ENCODE measurements around the gene TFF1. TPM values are rescaled to one million over a fixed set of nuclear protein-coding genes. Genes with fewer than 3 reads are reported as not detected.

The TFF1 gene
- total and polyA plus RNA-seq, 2 of the 4 experiments (the other 2 are of a cell fraction) = not detected

- intact Hi-C loops (cut with micrococcal nuclease) = no loop called here
- ChIA-PET POLR2A (ENCODE audit: unreplicated experiment) (no interaction called here), CTCF (no interaction called here)
- H4K8ac ChIP-seq (ENCODE audit: low read depth in 2 of 2, low read length in 2 of 2) = no peak overlapping the region
- no peaks in the 10 kb centered on the region for H3K9me1 ChIP-seq (ENCODE audit: insufficient read depth, low read length)
- H4K20me1 ChIP-seq (ENCODE audit: insufficient read depth, low read length) = no peaks in the 10 kb centered on the region; the same call in 1 of the 2 replicates
- no peak overlapping the region for H2BK20ac ChIP-seq (ENCODE audit: low read depth, low read length)
- no peak overlapping the region for H2BK120ac ChIP-seq (ENCODE audit: low read depth, low read length)
- in situ Hi-C loops (cut with MboI; ENCODE audit: low sequenced_read_pairs) = no loop called here
- H2AK5ac ChIP-seq (ENCODE audit: low read depth, low read length) = no peak overlapping the region
- WGBS, 2 experiments (ENCODE audit: extremely low coverage in 2 of 2, insufficient read length in 1 of 2) = 68% methylated on average over 4 of the region's 8 CpGs; no CpG with 5 or more reads in 1 of the 2 experiments
- H3K9me3 ChIP-seq (ENCODE audit: control insufficient read depth, insufficient read depth, low read length) = no peaks in the 10 kb centered on the region
- no peak overlapping the region for H3K14ac ChIP-seq (replicated peaks; ENCODE audit: low read depth, low read length)
- TF ChIP-seq MAFK (IDR thresholded peaks at IDR 0.05; ENCODE audit: low read depth, low read length) = no peak
- TF ChIP-seq RAD21 (IDR thresholded peaks at IDR 0.05; ENCODE audit: low read length) = no peak
- no peak for TF ChIP-seq SMC3 (IDR thresholded peaks at IDR 0.05; ENCODE audit: low read depth, low read length)
- no peak for TF ChIP-seq CEBPB (IDR thresholded peaks at IDR 0.05; ENCODE audit: low read depth, low read length)
- no peak for TF ChIP-seq BHLHE40 (IDR thresholded peaks at IDR 0.05; ENCODE audit: low read depth, low read length)
- TF ChIP-seq POLR2A (IDR thresholded peaks at IDR 0.05; ENCODE audit: low read depth, low read length) = no peak
- no peak for TF ChIP-seq MXI1 (IDR thresholded peaks at IDR 0.05; ENCODE audit: borderline replicate concordance, low read depth, low read length)
- TF ChIP-seq RFX5 (IDR thresholded peaks at IDR 0.05; ENCODE audit: low read depth, low read length) = no peak
- TF ChIP-seq USF2 (IDR thresholded peaks at IDR 0.05; ENCODE audit: low read depth, low read length) = no peak
- TF ChIP-seq CTCF (conservative IDR thresholded peaks at IDR 0.05; ENCODE audit: low read depth, low read length) = no peak
- TF ChIP-seq RCOR1 (IDR thresholded peaks at IDR 0.05; ENCODE audit: insufficient replicate concordance, low read length) = no peak
- dilution Hi-C loops (cut with HindIII; ENCODE audit: low sequenced_read_pairs, unreplicated experiment) = no loop called here
- H3K4me1 ChIP-seq (ENCODE audit: control insufficient read depth, insufficient read depth, low read length) = no peaks in the 10 kb centered on the region
- H2BK5ac ChIP-seq (ENCODE audit: low read depth, low read length, poor library complexity, severe bottlenecking) = no peak overlapping the region
- no peak overlapping the region for H2AFZ ChIP-seq (replicated peaks; ENCODE audit: low read length, poor library complexity)
- H3K56ac ChIP-seq (ENCODE audit: extremely low read depth, insufficient read depth, low read length) = no peak overlapping the region
- H3K18ac ChIP-seq (ENCODE audit: low read depth, low read length) = no peak overlapping the region
- H3K79me1 ChIP-seq (ENCODE audit: low read depth in 1 of 2, low read length in 2 of 2) = no peaks in the 10 kb centered on the region
- no peak overlapping the region for H3K23ac ChIP-seq (ENCODE audit: low read depth, low read length)
- peaks cover 44% of the 10 kb centered on the region for H3K27me3 ChIP-seq (ENCODE audit: control insufficient read depth, insufficient read depth, low read length)
- no peak overlapping the region for H4K91ac ChIP-seq (ENCODE audit: insufficient read depth, low read depth, low read length)
- H3K4me2 ChIP-seq (ENCODE audit: low read depth, low read length) = no peak overlapping the region
- no peak overlapping the region for H3K4me3 ChIP-seq (ENCODE audit: insufficient read depth, low read depth, low read length)
- no peak overlapping the region for H3K27ac ChIP-seq (ENCODE audit: insufficient read depth, low read length)
- ATAC-seq (ENCODE audit: low read depth) (no peak), DNase-seq (no peak)
- no peak overlapping the region for H3K4ac ChIP-seq (ENCODE audit: low read depth, low read length)
- no peak overlapping the region for H2BK15ac ChIP-seq (ENCODE audit: low read depth, low read length)
- BruUV-seq (replicated peaks) = no TSS peak
- H3K9ac ChIP-seq (ENCODE audit: low read depth, low read length) = no peak overlapping the region
- no peak overlapping the region for H2AK9ac ChIP-seq (replicated peaks; ENCODE audit: low read depth, low read length, poor library complexity)
- no peaks in the 10 kb centered on the region for H3K36me3 ChIP-seq (ENCODE audit: control insufficient read depth, insufficient read depth, low read length)
- no peak overlapping the region for H4K5ac ChIP-seq (ENCODE audit: low read depth, low read length)
Observed at GRCh38 chr21:42317341-42317741, 49.0 kb downstream of the TFF1 start.
